H9 (cell line): ENCODE measurements around the gene C3orf52. TPM values are rescaled to one million over a fixed set of nuclear protein-coding genes. Genes with fewer than 3 reads are reported as not detected.
"Not testable (repeated sequence)": the region's sequence is repeated elsewhere in the genome, so short reads cannot be mapped to it uniquely, and the experiment has no call there.

Source experiments
- DNase-seq: peaks from one replicate; pipeline ENCODE4 v3.0.0-alpha.2; 2017
- H2AFZ ChIP-seq: one replicate; pipeline ENCODE4 v1.6.1; 2013; ENCODE audit warnings: mild to moderate bottlenecking, low read length, control low read depth, moderate library complexity
- H2AK5ac ChIP-seq: 2 replicates; pipeline ENCODE4 v1.6.1; 2013; ENCODE audit warnings: low read length, control low read depth, mixed read lengths; ENCODE audit not compliant: insufficient read length
- H2BK120ac ChIP-seq: one replicate; pipeline ENCODE4 v1.6.1; 2013; ENCODE audit warnings: low read depth, mild to moderate bottlenecking, low read length, control low read depth, inconsistent platforms; ENCODE audit not compliant: poor library complexity, severe bottlenecking
- H2BK12ac ChIP-seq: 2 replicates; pipeline ENCODE4 v1.6.1; 2013; ENCODE audit warnings: low read length, control low read depth, mixed read lengths, low read depth; ENCODE audit not compliant: insufficient read length
- H2BK15ac ChIP-seq: 2 replicates; pipeline ENCODE4 v1.6.1; 2013; ENCODE audit warnings: low read depth, low read length, control low read depth
- H2BK20ac ChIP-seq: one replicate; pipeline ENCODE4 v1.6.1; 2013; ENCODE audit warnings: low read depth, mild to moderate bottlenecking, low read length, control low read depth, inconsistent platforms; ENCODE audit not compliant: poor library complexity, severe bottlenecking
- H2BK5ac ChIP-seq: 2 replicates; pipeline ENCODE4 v1.6.1; 2013; ENCODE audit warnings: low read length, control low read depth, mixed read lengths; ENCODE audit not compliant: insufficient read length
- H3K14ac ChIP-seq: 2 replicates; pipeline ENCODE4 v1.6.1; 2013; ENCODE audit warnings: low read length, control low read depth; ENCODE audit not compliant: insufficient read depth
- H3K18ac ChIP-seq: 2 replicates; pipeline ENCODE4 v1.6.1; 2013; ENCODE audit warnings: low read depth, mild to moderate bottlenecking, mixed read lengths, low read length, control low read depth; ENCODE audit not compliant: insufficient read length
- H3K23ac ChIP-seq: 2 replicates; pipeline ENCODE4 v1.6.1; 2013; ENCODE audit warnings: low read length, control low read depth, mixed read lengths, low read depth; ENCODE audit not compliant: insufficient read length
- H3K23me2 ChIP-seq: 2 replicates; pipeline ENCODE4 v1.6.1; 2013; ENCODE audit warnings: low read depth, mild to moderate bottlenecking, mixed read lengths, low read length, control low read depth; ENCODE audit not compliant: insufficient read length, poor library complexity, severe bottlenecking
- H3K27ac ChIP-seq: 2 replicates; pipeline ENCODE4 v1.5.1; 2013; ENCODE audit warnings: low read length, control low read depth, mixed read lengths, low read depth; ENCODE audit not compliant: insufficient read length
- H3K27me3 ChIP-seq: 2 replicates; pipeline ENCODE4 v1.6.1; 2013; ENCODE audit warnings: low read length, control low read depth, inconsistent platforms; ENCODE audit not compliant: insufficient read depth
- H3K4ac ChIP-seq: 2 replicates; pipeline ENCODE4 v1.6.1; 2013; ENCODE audit warnings: low read depth, mild to moderate bottlenecking, control low read depth, inconsistent platforms, low read length, moderate library complexity
- H3K4me1 ChIP-seq: 2 replicates; pipeline ENCODE4 v1.6.1; 2013; ENCODE audit warnings: low read length, control low read depth, inconsistent platforms; ENCODE audit not compliant: insufficient read depth
- H3K4me2 ChIP-seq: 2 replicates; pipeline ENCODE4 v1.6.1; 2013; ENCODE audit warnings: low read length, control low read depth, mixed read lengths; ENCODE audit not compliant: insufficient read length, insufficient read depth
- H3K56ac ChIP-seq: 2 replicates; pipeline ENCODE4 v1.6.1; 2013; ENCODE audit warnings: low read depth, mild to moderate bottlenecking, mixed read lengths, low read length, control low read depth; ENCODE audit not compliant: insufficient read length
- H3K79me1 ChIP-seq: 2 replicates; pipeline ENCODE4 v1.6.1; 2013; ENCODE audit warnings: low read depth, mild to moderate bottlenecking, moderate library complexity, low read length, control low read depth, inconsistent platforms; ENCODE audit not compliant: insufficient read depth, poor library complexity, severe bottlenecking
- H3K79me2 ChIP-seq: 2 replicates; pipeline ENCODE4 v1.6.1; 2013; ENCODE audit warnings: low read length, control low read depth, inconsistent platforms; ENCODE audit not compliant: insufficient read depth
- H3K9ac ChIP-seq: 2 replicates; pipeline ENCODE4 v1.6.1; 2013; ENCODE audit warnings: low read length, control low read depth, mixed read lengths; ENCODE audit not compliant: insufficient read length; ENCODE audit errors: extremely low read depth
- H3K9me3 ChIP-seq: one replicate; pipeline ENCODE4 v1.6.1; 2013; ENCODE audit warnings: low read depth, low read length, inconsistent platforms; ENCODE audit not compliant: control insufficient read depth
- H3T11ph ChIP-seq: one replicate; pipeline ENCODE4 v1.6.1; 2013; ENCODE audit warnings: mild to moderate bottlenecking, low read length, control low read depth, inconsistent platforms
- H4K20me1 ChIP-seq: one replicate; pipeline ENCODE4 v1.6.1; 2013; ENCODE audit not compliant: control insufficient read depth, insufficient read length, insufficient read depth
- H4K5ac ChIP-seq: 2 replicates; pipeline ENCODE4 v1.6.1; 2013; ENCODE audit warnings: low read depth, mild to moderate bottlenecking, mixed read lengths, low read length, control low read depth; ENCODE audit not compliant: insufficient read length
- H4K8ac ChIP-seq: replicated peaks from 2 replicates; pipeline ENCODE4 v1.6.1; 2013; ENCODE audit warnings: low read length, control low read depth, mixed read lengths, low read depth; ENCODE audit not compliant: insufficient read length
- H4K91ac ChIP-seq: 2 replicates; pipeline ENCODE4 v1.6.1; 2013; ENCODE audit warnings: low read depth, mild to moderate bottlenecking, moderate library complexity, mixed read lengths, low read length, control low read depth; ENCODE audit not compliant: insufficient read length
- H3K27ac Mint-ChIP-seq, 3 experiments: 2 replicates in 2 of 3; 3 replicates in 1 of 3; pipeline ENCODE4 v1.8.0; 2020 to 2021; ENCODE audit warnings: mixed read lengths in 3 of 3, mild to moderate bottlenecking in 1 of 3, moderate library complexity in 1 of 3
- H3K27me3 Mint-ChIP-seq: 2 replicates; pipeline ENCODE4 v1.8.0; 2021; ENCODE audit warnings: low read depth, mild to moderate bottlenecking, moderate library complexity, mixed read lengths
- H3K36me3 Mint-ChIP-seq, 3 experiments: 2 replicates in 2 of 3; 3 replicates in 1 of 3; pipeline ENCODE4 v1.8.0; 2020 to 2021; ENCODE audit warnings: low read depth in 3 of 3, mixed read lengths in 3 of 3; ENCODE audit not compliant: insufficient read depth in 1 of 3
- H3K4me1 Mint-ChIP-seq, 2 experiments: 2 replicates each; pipeline ENCODE4 v1.8.0; 2020; ENCODE audit warnings: mixed read lengths in 2 of 2
- H3K4me3 Mint-ChIP-seq, 2 experiments: 2 replicates in 1 of 2; 3 replicates in 1 of 2; pipeline ENCODE4 v1.8.0; 2020 to 2021; ENCODE audit warnings: mild to moderate bottlenecking in 2 of 2, mixed read lengths in 2 of 2, moderate library complexity in 1 of 2
- H3K9me3 Mint-ChIP-seq, 2 experiments: 2 replicates in 1 of 2; 3 replicates in 1 of 2; pipeline ENCODE4 v1.8.0; 2020; ENCODE audit warnings: mild to moderate bottlenecking in 2 of 2, mixed read lengths in 2 of 2, moderate library complexity in 1 of 2
- CTCF ChIP-seq: fragments of 200-600 bp; sonication (generic); conservative IDR thresholded peaks from 3 replicates; pipeline ENCODE4 v1.8.0; 2021; ENCODE audit warnings: antibody characterized with exemption, mild to moderate bottlenecking
- WGBS: extraction: QIAGEN DNeasy Blood & Tissue Kit; methylation state at CpG from one replicate; pipeline ENCODE4 v1.1.7; 2013; ENCODE audit warnings: missing lambda C conversion rate, low lambda C conversion rate, mixed read lengths; ENCODE audit not compliant: insufficient read length; ENCODE audit errors: extremely low coverage; 5-methylcytosine and 5-hydroxymethylcytosine counted together
- total RNA-seq: library from RNA; stranded (reverse); gene quantifications from 2 replicates; pipeline ENCODE4 v1.2.1, GENCODE V29; 2021

Gene C3orf52
- total RNA-seq, 1 experiment from 2014 or later = 11.2 TPM

- Histone ChIP-seq H4K5ac (no peak overlapping the region), H3K27ac (no peak overlapping the region), H3T11ph (no peak overlapping the region), H3K23ac (no peak overlapping the region), H3K27me3 (no peaks in the 10 kb centered on the region), H3K79me2 (no peaks in the 10 kb centered on the region), H3K4ac (no peak overlapping the region), H4K8ac (no peak overlapping the region), H4K20me1 (no peaks in the 10 kb centered on the region), H3K9ac (no peak overlapping the region), H2AFZ (no peak overlapping the region), H2AK5ac (no peak overlapping the region), H2BK15ac (no peak overlapping the region), H3K9me3 (no peaks in the 10 kb centered on the region), H3K23me2 (no peaks in the 10 kb centered on the region), H3K79me1 (no peaks in the 10 kb centered on the region), H2BK5ac (no peak overlapping the region), H3K18ac (no peak overlapping the region), H3K4me2 (no peak overlapping the region), H3K56ac (no peak overlapping the region), H4K91ac (no peak overlapping the region), H2BK20ac (no peak overlapping the region), H2BK120ac (no peak overlapping the region), H3K4me1 (no peaks in the 10 kb centered on the region), H3K14ac (no peak overlapping the region), H2BK12ac (no peak overlapping the region)
- H3K4me3 Mint-ChIP-seq = no peak overlapping the region
- TF ChIP-seq CTCF = no peak
- H3K27me3 Mint-ChIP-seq = no peaks in the 10 kb centered on the region
- no peak for DNase-seq
- peaks cover 0 to 5% (median 4%) of the 10 kb centered on the region in 3 experiments; a peak in 4 of 7 replicates for H3K36me3 Mint-ChIP-seq
- H3K4me1 Mint-ChIP-seq = peaks cover 7 to 15% of the 10 kb centered on the region in 2 experiments
- peaks cover 4 to 10% of the 10 kb centered on the region in 2 experiments; a peak in 4 of 5 replicates for H3K9me3 Mint-ChIP-seq
- no CpG with 5 or more reads among the region's 3 CpGs for WGBS
- no peak overlapping the region for H3K27ac Mint-ChIP-seq
Measured at GRCh38 chr3:112061152-112061551, 25.0 kb upstream of the C3orf52 start.

- H2BK20ac ChIP-seq, H3K27me3 Mint-ChIP-seq, H4K20me1 ChIP-seq, H3K4me3 Mint-ChIP-seq, H3K4ac ChIP-seq, H3K36me3 Mint-ChIP-seq, H2AK5ac ChIP-seq, H3K79me2 ChIP-seq, H4K8ac ChIP-seq, H3K27ac Mint-ChIP-seq, H3K4me1 ChIP-seq, H3K27ac ChIP-seq, H2BK120ac ChIP-seq, H3T11ph ChIP-seq, H3K9ac ChIP-seq, H3K14ac ChIP-seq, H3K9me3 ChIP-seq, H3K56ac ChIP-seq, DNase-seq, H2BK5ac ChIP-seq, H3K79me1 ChIP-seq, H2BK15ac ChIP-seq, H4K5ac ChIP-seq, H3K23ac ChIP-seq, H4K91ac ChIP-seq, H3K18ac ChIP-seq, H2AFZ ChIP-seq, H2BK12ac ChIP-seq, H3K23me2 ChIP-seq, H3K4me2 ChIP-seq, H3K27me3 ChIP-seq, H3K9me3 Mint-ChIP-seq: not testable (repeated sequence)
- peaks cover 8 to 11% of the 10 kb centered on the region in 2 experiments for H3K4me1 Mint-ChIP-seq
- WGBS = no CpG with 5 or more reads among the region's 8 CpGs
Measured at GRCh38 chr3:112072387-112073060, 13.7 kb upstream of the C3orf52 start.
